Spleen (tissue), 7 donors: ENCODE measurements around the gene THBS2.
"Not testable (repeated sequence)": the region's sequence is repeated elsewhere in the genome, so short reads cannot be mapped to it uniquely, and the experiment has no call there.

Experiments
- CTCF ChIP-seq, 11 experiments: fragments of 200-600 bp in 7 of 11; fragments of 450-650 bp in 4 of 11; sonication (generic) in 4 of 11; IDR thresholded peaks in 8 of 11; conservative IDR thresholded peaks in 3 of 11; 1 replicate in 7 of 11; 2 replicates in 4 of 11; pipeline versions ENCODE4 v1.4.0 to v1.8.0; 2016 to 2021; ENCODE audit warnings: antibody characterized with exemption in 11 of 11, inconsistent platforms in 4 of 11, mild to moderate bottlenecking in 1 of 11
- POLR2A ChIP-seq, 3 donors: fragments of 450-650 bp; IDR thresholded peaks; one replicate each; pipeline ENCODE4 v1.5.1; 2017; ENCODE audit warnings: antibody characterized with exemption in 3 of 3, mild to moderate bottlenecking in 1 of 3
- POLR2AphosphoS5 ChIP-seq, 3 donors: sonication (generic); formaldehyde crosslinking; IDR thresholded peaks; one replicate each; pipeline ENCODE4 v1.5.1; 2017; ENCODE audit warnings: antibody characterized with exemption in 3 of 3
- donor health status: DM: no; HTN: no; CAD: no; lungs with moderate emphysema.
- donor health status: DM: no; HTN: no; CAD: no.
- donor health status: DM: no; HTN: no; CAD: no.

DNA sequence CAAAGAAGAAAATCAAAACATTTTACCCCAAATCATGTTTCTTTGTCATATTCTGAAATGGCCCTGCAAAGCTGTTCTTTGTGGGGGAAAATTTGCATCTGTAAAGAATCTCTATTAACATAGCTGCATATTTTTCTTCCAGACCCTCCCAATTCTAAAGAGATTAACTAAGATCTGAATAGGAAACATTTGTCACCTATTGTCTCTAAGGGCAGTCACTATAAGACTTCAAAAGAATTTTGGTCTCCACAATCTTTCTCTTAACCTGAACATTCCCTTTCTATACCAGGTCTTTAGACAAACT, 16.4 kb upstream of the THBS2 start:
- TF ChIP-seq CTCF (IDR thresholded peaks at IDR 0.05 in 8 of 11, conservative IDR thresholded peaks at IDR 0.05 in 3 of 11); POLR2A (IDR thresholded peaks at IDR 0.05); POLR2AphosphoS5 (IDR thresholded peaks at IDR 0.05): not testable (repeated sequence)
